IMR-90 (cell line): ENCODE measurements around the gene OR2K2. TPM values are rescaled to one million over a fixed set of nuclear protein-coding genes. Genes with fewer than 3 reads are reported as not detected.

Experiments
- ATAC-seq: fragments of 200-7000 bp; cut with Tn5 transposase; 2 replicates; pipeline ENCODE4 v1.9.1; 2020; ENCODE audit warnings: low read depth, mild to moderate bottlenecking, moderate library complexity
- BruUV-seq: library from RNA; stranded (reverse); fragments of 400-500 nt; replicated peaks from 2 replicates; lab custom pipeline; 2021; lab: Mats Ljungman, UMichigan
- CTCF ChIA-PET: fragments of 300-600 bp; formaldehyde crosslinking; extraction: SDS; loops from one replicate; lab custom pipeline; 2021; ENCODE audit warnings: antibody characterized with exemption; lab: Yijun Ruan, JAX
- POLR2A ChIA-PET: fragments of 300-600 bp; sonication (Branson Sonifier 250); formaldehyde crosslinking; loops from one replicate; lab custom pipeline; 2022; ENCODE audit warnings: antibody characterized with exemption; ENCODE audit not compliant: unreplicated experiment; lab: Charles Lee
- DNase-seq: peaks from one replicate; pipeline ENCODE4 v3.0.0; 2013
- H2AFZ ChIP-seq: replicated peaks from 2 replicates; pipeline ENCODE3; 2013; ENCODE audit warnings: low read length, mild to moderate bottlenecking; ENCODE audit not compliant: poor library complexity
- H2AK5ac ChIP-seq: 2 replicates; pipeline ENCODE4 v1.6.1; 2013; ENCODE audit warnings: low read depth, low read length, inconsistent platforms
- H2AK9ac ChIP-seq: replicated peaks from 2 replicates; pipeline ENCODE3; 2013; ENCODE audit warnings: mild to moderate bottlenecking, low read depth, low read length, moderate library complexity; ENCODE audit not compliant: poor library complexity
- H2BK120ac ChIP-seq: 2 replicates; pipeline ENCODE4 v1.6.1; 2013; ENCODE audit warnings: low read depth, low read length, inconsistent platforms
- H2BK15ac ChIP-seq: 3 replicates; pipeline ENCODE4 v1.6.1; 2013; ENCODE audit warnings: low read depth, low read length, inconsistent platforms
- H2BK20ac ChIP-seq: 2 replicates; pipeline ENCODE4 v1.6.1; 2013; ENCODE audit warnings: low read depth, mild to moderate bottlenecking, inconsistent platforms, low read length, moderate library complexity
- H2BK5ac ChIP-seq: 2 replicates; pipeline ENCODE4 v1.6.1; 2013; ENCODE audit warnings: mild to moderate bottlenecking, low read depth, low read length, inconsistent platforms; ENCODE audit not compliant: poor library complexity, severe bottlenecking
- H3K14ac ChIP-seq: replicated peaks from 2 replicates; pipeline ENCODE4 v1.6.1; 2013; ENCODE audit warnings: low read depth, low read length, inconsistent platforms
- H3K18ac ChIP-seq: 2 replicates; pipeline ENCODE4 v1.6.1; 2013; ENCODE audit warnings: low read depth, low read length, control low read depth
- H3K23ac ChIP-seq: 2 replicates; pipeline ENCODE4 v1.6.1; 2013; ENCODE audit warnings: low read depth, low read length, inconsistent platforms
- H3K27ac ChIP-seq: 2 replicates; pipeline ENCODE4 v1.5.1; 2013; ENCODE audit warnings: mild to moderate bottlenecking, control low read depth, low read length; ENCODE audit not compliant: insufficient read depth
- H3K27me3 ChIP-seq: 2 replicates; pipeline ENCODE4 v1.6.1; 2013; ENCODE audit warnings: low read length; ENCODE audit not compliant: control insufficient read depth, insufficient read depth
- H3K36me3 ChIP-seq: 2 replicates; pipeline ENCODE4 v1.6.1; 2013; ENCODE audit warnings: low read length, mixed read lengths; ENCODE audit not compliant: control insufficient read depth, insufficient read depth
- H3K4ac ChIP-seq: 2 replicates; pipeline ENCODE4 v1.6.1; 2013; ENCODE audit warnings: low read depth, low read length, inconsistent platforms
- H3K4me1 ChIP-seq: 2 replicates; pipeline ENCODE4 v1.6.1; 2013; ENCODE audit warnings: low read length, mixed read lengths; ENCODE audit not compliant: control insufficient read depth, insufficient read depth
- H3K4me2 ChIP-seq: 2 replicates; pipeline ENCODE4 v1.6.1; 2013; ENCODE audit warnings: low read depth, mild to moderate bottlenecking, control low read depth, low read length, moderate library complexity
- H3K4me3 ChIP-seq: 2 replicates; pipeline ENCODE4 v1.5.1; 2013; ENCODE audit warnings: low read depth, mild to moderate bottlenecking, control low read depth, low read length, moderate library complexity; ENCODE audit not compliant: insufficient read depth
- H3K56ac ChIP-seq: 2 replicates; pipeline ENCODE4 v1.6.1; 2013; ENCODE audit warnings: low read length, inconsistent platforms; ENCODE audit not compliant: insufficient read depth; ENCODE audit errors: extremely low read depth
- H3K79me1 ChIP-seq, 2 experiments: 2 replicates each; pipeline ENCODE4 v1.6.1; 2013; ENCODE audit warnings: low read length in 2 of 2, inconsistent platforms in 1 of 2, low read depth in 1 of 2
- H3K9ac ChIP-seq: 2 replicates; pipeline ENCODE4 v1.6.1; 2013; ENCODE audit warnings: low read depth, low read length, control low read depth
- H3K9me1 ChIP-seq: 2 replicates; pipeline ENCODE4 v1.6.1; 2013; ENCODE audit warnings: low read length, inconsistent platforms; ENCODE audit not compliant: insufficient read depth
- H3K9me3 ChIP-seq: 2 replicates; pipeline ENCODE4 v1.6.1; 2013; ENCODE audit warnings: low read length; ENCODE audit not compliant: control insufficient read depth, insufficient read depth
- H4K20me1 ChIP-seq: 2 replicates; pipeline ENCODE4 v1.6.1; 2013; ENCODE audit warnings: low read length, inconsistent platforms; ENCODE audit not compliant: insufficient read depth
- H4K5ac ChIP-seq: 2 replicates; pipeline ENCODE4 v1.6.1; 2013; ENCODE audit warnings: mild to moderate bottlenecking, low read depth, low read length, control low read depth
- H4K8ac ChIP-seq, 2 experiments: 2 replicates each; pipeline ENCODE4 v1.6.1; 2013; ENCODE audit warnings: low read depth in 2 of 2, low read length in 2 of 2, control low read depth in 1 of 2, inconsistent platforms in 1 of 2
- H4K91ac ChIP-seq: 2 replicates; pipeline ENCODE4 v1.6.1; 2013; ENCODE audit warnings: low read depth, low read length, inconsistent platforms; ENCODE audit not compliant: insufficient read depth
- BHLHE40 ChIP-seq: fragments of 150-350 bp; IDR thresholded peaks from 2 replicates; pipeline ENCODE4 v1.6.1; 2016; ENCODE audit warnings: mild to moderate bottlenecking, low read depth, low read length
- CHD1 ChIP-seq: IDR thresholded peaks from 2 replicates; pipeline ENCODE4 v1.6.1; 2012; ENCODE audit warnings: low read depth, low read length, improper control_type of control experiment
- FOS ChIP-seq: fragments of 150-350 bp; IDR thresholded peaks from 2 replicates; pipeline ENCODE4 v1.6.1; 2016; ENCODE audit warnings: low read depth, low read length
- MAFK ChIP-seq: IDR thresholded peaks from 2 replicates; pipeline ENCODE4 v1.6.1; 2012; ENCODE audit warnings: low read depth, low read length, improper control_type of control experiment
- MAZ ChIP-seq: IDR thresholded peaks from 2 replicates; pipeline ENCODE4 v1.6.1; 2012; ENCODE audit warnings: low read depth, mild to moderate bottlenecking, low read length, improper control_type of control experiment, moderate library complexity, borderline replicate concordance
- POLR2A ChIP-seq: IDR thresholded peaks from 2 replicates; pipeline ENCODE4 v1.6.1; 2012; ENCODE audit warnings: mild to moderate bottlenecking, low read depth, low read length
- RAD21 ChIP-seq: IDR thresholded peaks from 2 replicates; pipeline ENCODE4 v1.6.1; 2012; ENCODE audit warnings: low read length, improper control_type of control experiment
- RFX5 ChIP-seq: IDR thresholded peaks from 2 replicates; pipeline ENCODE4 v1.8.0; 2012; ENCODE audit warnings: low read depth, mild to moderate bottlenecking, low read length, moderate library complexity
- SMC3 ChIP-seq: fragments of 150-350 bp; IDR thresholded peaks from 2 replicates; pipeline ENCODE4 v1.6.1; 2016; ENCODE audit warnings: low read depth, mild to moderate bottlenecking, antibody characterized with exemption, low read length, moderate library complexity
- WGBS, 2 experiments: methylation state at CpG; one replicate each; pipeline versions ENCODE4 v1.1.5 to v1.1.7; 2013; ENCODE audit warnings: missing lambda C conversion rate in 2 of 2; ENCODE audit not compliant: insufficient read length in 1 of 2; ENCODE audit errors: extremely low coverage in 2 of 2; 5-methylcytosine and 5-hydroxymethylcytosine counted together
- dilution Hi-C: fragments of 300-500 bp; cut with HindIII; formaldehyde crosslinking; loops from one replicate; pipeline ENCODE4 v1.14.3; 2018; ENCODE audit warnings: low sequenced_read_pairs; ENCODE audit not compliant: unreplicated experiment
- in situ Hi-C: fragments of 300-500 bp; cut with MboI; formaldehyde crosslinking; loops from 3 replicates; pipeline ENCODE4 v1.14.3; 2019; ENCODE audit warnings: low sequenced_read_pairs, inconsistent platforms, mixed read lengths
- intact Hi-C: fragments of 100-400 bp; cut with micrococcal nuclease; formaldehyde crosslinking; loops from 2 replicates; pipeline ENCODE4 v1.10.0; 2022
- polyA plus RNA-seq, 3 experiments: library from polyadenylated mRNA; depleted of rRNA; stranded (reverse); fragments of >200 nt; gene quantifications; 2 replicates each; pipeline ENCODE4 v1.2.3, GENCODE V29; 2012; ENCODE audit warnings: low replicate concordance in 1 of 3
- total RNA-seq: library from RNA; depleted of rRNA; stranded (reverse); fragments of >200 nt; gene quantifications from 2 replicates; pipeline ENCODE4 v1.2.3, GENCODE V29; 2012
- TF ChIP-seq, protein P1 (sequence below): fragments of 150-350 bp; IDR thresholded peaks from 2 replicates; pipeline ENCODE4 v1.6.1; 2016; ENCODE audit warnings: low read depth, mild to moderate bottlenecking, low read length, moderate library complexity, borderline replicate concordance
- TF ChIP-seq, protein P2 (sequence below): conservative IDR thresholded peaks from 2 replicates; pipeline ENCODE4 v1.5.1; 2012; ENCODE audit warnings: mild to moderate bottlenecking, low read depth, low read length, improper control_type of control experiment
- TF ChIP-seq, protein P3 (sequence below): fragments of 150-350 bp; IDR thresholded peaks from 2 replicates; pipeline ENCODE4 v1.6.1; 2017; ENCODE audit warnings: mild to moderate bottlenecking, antibody characterized with exemption, low read length, low read depth

Gene OR2K2
- total and polyA plus RNA-seq, 2 of the 4 experiments (the other 2 are of a cell fraction) = not detected

DNA sequence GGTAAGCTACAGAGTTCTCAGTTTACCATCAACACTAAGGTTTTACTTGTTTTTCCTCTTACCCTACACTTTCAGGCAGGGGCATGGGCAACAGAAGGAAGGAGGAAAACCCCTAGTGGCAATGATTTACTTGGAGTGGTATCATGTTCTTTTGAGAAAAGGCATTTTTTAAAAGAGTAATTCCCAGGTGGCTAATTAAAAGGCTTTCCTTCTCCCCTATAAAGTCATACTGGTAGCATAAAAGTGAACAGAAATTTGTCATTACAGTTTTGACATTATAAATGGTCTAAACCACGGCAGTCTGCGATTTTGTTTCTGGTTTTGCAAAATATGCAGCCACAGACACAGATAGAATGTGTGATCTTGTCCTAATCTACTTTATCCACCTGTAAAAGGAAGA lies 30.9 kb upstream of the OR2K2 start:
- Histone ChIP-seq H3K14ac (no peak overlapping the region), H2BK20ac (no peak overlapping the region), H2BK120ac (no peak overlapping the region), H3K9me1 (no peaks in the 10 kb centered on the region), H3K4me3 (no peak overlapping the region), H3K9ac (no peak overlapping the region), H3K79me1 (peaks cover 0 to 3% of the 10 kb centered on the region in 2 experiments; a peak in 1 of 4 replicates), H3K4me2 (no peak overlapping the region), H3K4me1 (peaks cover 3% of the 10 kb centered on the region; the same call in 1 of the 2 replicates), H2AFZ (no peak overlapping the region), H3K4ac (no peak overlapping the region), H4K20me1 (no peaks in the 10 kb centered on the region), H3K9me3 (no peaks in the 10 kb centered on the region), H2AK5ac (no peak overlapping the region), H2BK5ac (no peak overlapping the region), H3K56ac (no peak overlapping the region), H3K18ac (no peak overlapping the region), H3K27me3 (no peaks in the 10 kb centered on the region), H4K91ac (no peak overlapping the region), H3K36me3 (peaks cover 12% of the 10 kb centered on the region), H4K5ac (no peak overlapping the region), H4K8ac (no peak overlapping the region), H2AK9ac (no peak overlapping the region), H3K27ac (no peak overlapping the region), H2BK15ac (no peak overlapping the region), H3K23ac (no peak overlapping the region)
- in situ Hi-C loops = no loop called here
- ChIA-PET CTCF (interaction anchor here (0.5 kb wide), 1 partner anchor 125 kb away, joined by 3 read pairs; no protein-coding TSS in a partner anchor), POLR2A (no interaction called here)
- WGBS, 2 experiments = no CpG with 5 or more reads among the region's 2 CpGs
- intact Hi-C loops = no loop called here
- DNase-seq (no peak), ATAC-seq (no peak)
- TF ChIP-seq, protein P1, sequence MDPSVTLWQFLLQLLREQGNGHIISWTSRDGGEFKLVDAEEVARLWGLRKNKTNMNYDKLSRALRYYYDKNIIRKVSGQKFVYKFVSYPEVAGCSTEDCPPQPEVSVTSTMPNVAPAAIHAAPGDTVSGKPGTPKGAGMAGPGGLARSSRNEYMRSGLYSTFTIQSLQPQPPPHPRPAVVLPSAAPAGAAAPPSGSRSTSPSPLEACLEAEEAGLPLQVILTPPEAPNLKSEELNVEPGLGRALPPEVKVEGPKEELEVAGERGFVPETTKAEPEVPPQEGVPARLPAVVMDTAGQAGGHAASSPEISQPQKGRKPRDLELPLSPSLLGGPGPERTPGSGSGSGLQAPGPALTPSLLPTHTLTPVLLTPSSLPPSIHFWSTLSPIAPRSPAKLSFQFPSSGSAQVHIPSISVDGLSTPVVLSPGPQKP = no peak
- no peak for TF ChIP-seq BHLHE40
- no peak for TF ChIP-seq CHD1
- TF ChIP-seq POLR2A = no peak
- TF ChIP-seq SMC3 = no peak
- TF ChIP-seq, protein P2, sequence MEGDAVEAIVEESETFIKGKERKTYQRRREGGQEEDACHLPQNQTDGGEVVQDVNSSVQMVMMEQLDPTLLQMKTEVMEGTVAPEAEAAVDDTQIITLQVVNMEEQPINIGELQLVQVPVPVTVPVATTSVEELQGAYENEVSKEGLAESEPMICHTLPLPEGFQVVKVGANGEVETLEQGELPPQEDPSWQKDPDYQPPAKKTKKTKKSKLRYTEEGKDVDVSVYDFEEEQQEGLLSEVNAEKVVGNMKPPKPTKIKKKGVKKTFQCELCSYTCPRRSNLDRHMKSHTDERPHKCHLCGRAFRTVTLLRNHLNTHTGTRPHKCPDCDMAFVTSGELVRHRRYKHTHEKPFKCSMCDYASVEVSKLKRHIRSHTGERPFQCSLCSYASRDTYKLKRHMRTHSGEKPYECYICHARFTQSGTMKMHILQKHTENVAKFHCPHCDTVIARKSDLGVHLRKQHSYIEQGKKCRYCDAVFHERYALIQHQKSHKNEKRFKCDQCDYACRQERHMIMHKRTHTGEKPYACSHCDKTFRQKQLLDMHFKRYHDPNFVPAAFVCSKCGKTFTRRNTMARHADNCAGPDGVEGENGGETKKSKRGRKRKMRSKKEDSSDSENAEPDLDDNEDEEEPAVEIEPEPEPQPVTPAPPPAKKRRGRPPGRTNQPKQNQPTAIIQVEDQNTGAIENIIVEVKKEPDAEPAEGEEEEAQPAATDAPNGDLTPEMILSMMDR = no peak
- TF ChIP-seq RAD21 = no peak
- TF ChIP-seq MAFK = no peak
- TF ChIP-seq RFX5 = no peak
- TF ChIP-seq, protein P3, sequence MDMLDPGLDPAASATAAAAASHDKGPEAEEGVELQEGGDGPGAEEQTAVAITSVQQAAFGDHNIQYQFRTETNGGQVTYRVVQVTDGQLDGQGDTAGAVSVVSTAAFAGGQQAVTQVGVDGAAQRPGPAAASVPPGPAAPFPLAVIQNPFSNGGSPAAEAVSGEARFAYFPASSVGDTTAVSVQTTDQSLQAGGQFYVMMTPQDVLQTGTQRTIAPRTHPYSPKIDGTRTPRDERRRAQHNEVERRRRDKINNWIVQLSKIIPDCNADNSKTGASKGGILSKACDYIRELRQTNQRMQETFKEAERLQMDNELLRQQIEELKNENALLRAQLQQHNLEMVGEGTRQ = no peak
- TF ChIP-seq MAZ = no peak
- no peak for TF ChIP-seq FOS
- dilution Hi-C loops = no loop called here
- BruUV-seq = no TSS peak
